Measurements from ENCODE around the gene CERS5.

GRCh38 chr12:50149311-50149710, 17.9 kb downstream of the CERS5 start:
- TF ChIP-seq POLR2A (IDR thresholded peaks at IDR 0.05), result no peak
- no peak for TF ChIP-seq CTCF (IDR thresholded peaks at IDR 0.05)
- no peak for TF ChIP-seq EP300 (IDR thresholded peaks at IDR 0.05)
